HepG2 (cell line): ENCODE measurements around the gene SRSF1. TPM values are rescaled to one million over a fixed set of nuclear protein-coding genes. Genes with fewer than 3 reads are reported as not detected.

Experiments
- GTF3A ChIP-seq: sonication (generic); formaldehyde crosslinking; conservative IDR thresholded peaks from 2 replicates; pipeline ENCODE4 v1.4.0; 2020; ENCODE audit warnings: mild to moderate bottlenecking, missing genetic modification reagents
- KLF6 ChIP-seq: IDR thresholded peaks from 2 replicates; pipeline ENCODE4 v1.8.0; 2016; ENCODE audit warnings: missing biosample characterization, missing genetic modification reagents
- NONO ChIP-seq, 2 experiments: fragments of 450-650 bp in 1 of 2; sonication (generic) in 1 of 2; formaldehyde crosslinking in 1 of 2; IDR thresholded peaks in 1 of 2; conservative IDR thresholded peaks in 1 of 2; 2 replicates each; pipeline versions ENCODE4 v1.6.1 to v1.8.0; 2017 to 2022; ENCODE audit warnings: mild to moderate bottlenecking in 1 of 2, missing genetic modification reagents in 1 of 2, moderate library complexity in 1 of 2
- RFXAP ChIP-seq: sonication (generic); formaldehyde crosslinking; IDR thresholded peaks from 2 replicates; pipeline ENCODE4 v1.4.0; 2020; ENCODE audit warnings: missing genetic modification reagents, borderline replicate concordance
- ZBTB40 ChIP-seq, 2 experiments: fragments of 450-650 bp in 1 of 2; sonication (generic) in 1 of 2; formaldehyde crosslinking in 1 of 2; IDR thresholded peaks; 2 replicates each; pipeline versions ENCODE4 v1.6.1 to v1.8.0; 2016 to 2022; ENCODE audit warnings: antibody characterized with exemption in 1 of 2, mild to moderate bottlenecking in 1 of 2, missing genetic modification reagents in 1 of 2
- ZBTB7A ChIP-seq: sonication (generic); formaldehyde crosslinking; IDR thresholded peaks from 2 replicates; pipeline ENCODE4 v1.8.0; 2022; ENCODE audit warnings: mild to moderate bottlenecking, missing genetic modification reagents
- ZMYM3 ChIP-seq: sonication (generic); formaldehyde crosslinking; IDR thresholded peaks from 2 replicates; pipeline ENCODE4 v1.5.1; 2020; ENCODE audit warnings: mild to moderate bottlenecking, missing genetic modification reagents
- ZMYM4 ChIP-seq: sonication (generic); formaldehyde crosslinking; IDR thresholded peaks from 2 replicates; pipeline ENCODE4 v1.8.1; 2023; ENCODE audit warnings: mild to moderate bottlenecking, missing genetic modification reagents
- ZNF224 ChIP-seq: sonication (generic); formaldehyde crosslinking; IDR thresholded peaks from 2 replicates; pipeline ENCODE4 v1.5.0; 2020; ENCODE audit warnings: mild to moderate bottlenecking, missing genetic modification reagents
- ZNF598 ChIP-seq: sonication (generic); formaldehyde crosslinking; IDR thresholded peaks from 2 replicates; pipeline ENCODE4 v1.5.1; 2020; ENCODE audit warnings: mild to moderate bottlenecking, missing genetic modification reagents, borderline replicate concordance
- ZNF766 ChIP-seq: sonication (generic); formaldehyde crosslinking; IDR thresholded peaks from 2 replicates; pipeline ENCODE4 v1.5.0; 2020; ENCODE audit warnings: missing genetic modification reagents, borderline replicate concordance
- ZXDC ChIP-seq: sonication (generic); formaldehyde crosslinking; IDR thresholded peaks from 2 replicates; pipeline ENCODE4 v1.5.0; 2020; ENCODE audit warnings: mild to moderate bottlenecking, missing genetic modification reagents
- polyA plus RNA-seq, 8 experiments: library from polyadenylated mRNA; depleted of rRNA in 3 of 8; stranded (reverse) in 7 of 8; unstranded in 1 of 8; fragments of >200 nt; fragmentation: Illumina TruSeq in 4 of 8; extraction: Trizol in 4 of 8; gene quantifications; 2 replicates each; pipeline versions ENCODE4 v1.2.1 to v1.2.3, GENCODE V29; 2011 to 2016; ENCODE audit warnings: low read depth in 4 of 8, missing spikeins in 1 of 8, mixed read lengths in 1 of 8; ENCODE audit not compliant: insufficient read depth in 1 of 8
- total RNA-seq, 5 experiments: library from RNA; depleted of rRNA; stranded (reverse); fragments of >200 nt; fragmentation: Illumina TruSeq; extraction: Trizol; gene quantifications; 2 replicates each; pipeline ENCODE4 v1.2.3, GENCODE V29; 2016; ENCODE audit warnings: low read depth in 1 of 5
- TF ChIP-seq, protein P1 (sequence below): sonication (generic); formaldehyde crosslinking; IDR thresholded peaks from 2 replicates; pipeline ENCODE4 v1.4.0; 2020; ENCODE audit warnings: missing genetic modification reagents

SRSF1 gene
- total and polyA plus RNA-seq, 2 of the 13 experiments (the other 11 are each of a cell fraction or from before 2014, with no cell fraction given), result 142 to 445 TPM

GRCh38 chr17:57987581-57988300, 19.3 kb downstream of the SRSF1 start, which contains the start of gene VEZF1 (continued):
- TF ChIP-seq ZNF598 (CRISPR knock-in tag) (0 out of 2 replicates have a peak, but pooled peaks have one; percentile 18), NONO (IDR thresholded peaks at IDR 0.05) (no peak), NONO (CRISPR knock-in tag; conservative IDR thresholded peaks at IDR 0.05) (no peak; the same call in 1 of the 2 replicates), KLF6 (peak; percentile 71; the same call in 1 of the 2 replicates), ZXDC (CRISPR knock-in tag) (no peak), ZMYM3 (no peak), GTF3A (CRISPR knock-in tag) (no peak; the same call in 1 of the 2 replicates), ZNF766 (CRISPR knock-in tag) (no peak), ZNF224 (no peak), ZMYM4 (no peak), ZBTB7A (peak; percentile 45; the same call in 1 of the 2 replicates), ZBTB40 (IDR thresholded peaks at IDR 0.05) (no peak), ZBTB40 (CRISPR knock-in tag; IDR thresholded peaks at IDR 0.05) (no peak), RFXAP (CRISPR knock-in tag) (peak; percentile 73; the same call in 1 of the 2 replicates)
- TF ChIP-seq, protein P1, sequence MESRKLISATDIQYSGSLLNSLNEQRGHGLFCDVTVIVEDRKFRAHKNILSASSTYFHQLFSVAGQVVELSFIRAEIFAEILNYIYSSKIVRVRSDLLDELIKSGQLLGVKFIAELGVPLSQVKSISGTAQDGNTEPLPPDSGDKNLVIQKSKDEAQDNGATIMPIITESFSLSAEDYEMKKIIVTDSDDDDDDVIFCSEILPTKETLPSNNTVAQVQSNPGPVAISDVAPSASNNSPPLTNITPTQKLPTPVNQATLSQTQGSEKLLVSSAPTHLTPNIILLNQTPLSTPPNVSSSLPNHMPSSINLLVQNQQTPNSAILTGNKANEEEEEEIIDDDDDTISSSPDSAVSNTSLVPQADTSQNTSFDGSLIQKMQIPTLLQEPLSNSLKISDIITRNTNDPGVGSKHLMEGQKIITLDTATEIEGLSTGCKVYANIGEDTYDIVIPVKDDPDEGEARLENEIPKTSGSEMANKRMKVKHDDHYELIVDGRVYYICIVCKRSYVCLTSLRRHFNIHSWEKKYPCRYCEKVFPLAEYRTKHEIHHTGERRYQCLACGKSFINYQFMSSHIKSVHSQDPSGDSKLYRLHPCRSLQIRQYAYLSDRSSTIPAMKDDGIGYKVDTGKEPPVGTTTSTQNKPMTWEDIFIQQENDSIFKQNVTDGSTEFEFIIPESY (CRISPR knock-in tag), result no peak
